ENCODE results near the gene SERPINA1. TPM values are rescaled to one million over a fixed set of nuclear protein-coding genes. Genes with fewer than 3 reads are reported as not detected.
A peak's percentile ranks its signal among the peaks of the same experiment; 100 is the strongest.

The SERPINA1 gene
- total and polyA plus RNA-seq, 2 of the 13 experiments (the other 11 are each of a cell fraction or from before 2014, with no cell fraction given): 3,266 to 11,015 TPM

GRCh38 chr14:94400422-94400841 lies 12.0 kb upstream of the SERPINA1 start (continued):
- TF ChIP-seq NFIB (CRISPR knock-in tag; IDR thresholded peaks at IDR 0.05; ENCODE audit: borderline replicate concordance) (no peak), ZNF232 (CRISPR knock-in tag; IDR thresholded peaks at IDR 0.05; ENCODE audit: borderline replicate concordance) (no peak), DNMT1 (CRISPR knock-in tag; IDR thresholded peaks at IDR 0.05) (no peak), ARNTL (CRISPR knock-in tag; IDR thresholded peaks at IDR 0.05) (no peak), CHCHD3 (CRISPR knock-in tag; IDR thresholded peaks at IDR 0.05) (no peak), SETDB1 (CRISPR knock-in tag; IDR thresholded peaks at IDR 0.05; ENCODE audit: borderline replicate concordance) (no peak), HOXA9 (CRISPR knock-in tag; IDR thresholded peaks at IDR 0.05; ENCODE audit: borderline replicate concordance) (no peak), ZNF3 (CRISPR knock-in tag; IDR thresholded peaks at IDR 0.05) (no peak), NFYB (CRISPR knock-in tag; IDR thresholded peaks at IDR 0.05) (no peak), ZMYM2 (CRISPR knock-in tag; IDR thresholded peaks at IDR 0.05) (no peak), HCFC1 (IDR thresholded peaks at IDR 0.05; ENCODE audit: low read depth, low read length) (no peak), TRIM24 (CRISPR knock-in tag; IDR thresholded peaks at IDR 0.05) (no peak), HOXA3 (CRISPR knock-in tag; IDR thresholded peaks at IDR 0.05) (no peak), IKZF4 (CRISPR knock-in tag; IDR thresholded peaks at IDR 0.05; ENCODE audit: borderline replicate concordance, low read depth, not compliant biosample characterization) (no peak), MED8 (CRISPR knock-in tag; IDR thresholded peaks at IDR 0.05; ENCODE audit: insufficient replicate concordance) (no peak), DR1 (CRISPR knock-in tag; IDR thresholded peaks at IDR 0.05) (no peak), ZGPAT (CRISPR knock-in tag; IDR thresholded peaks at IDR 0.05) (peak; percentile 43; the same call in 1 of the 2 replicates)
